ENCODE measurements around the gene NPRL2.

GRCh38 chr3:50347187-50347813 lies 3.3 kb downstream of the NPRL2 start:
- TF ChIP-seq POLR2A (IDR thresholded peaks at IDR 0.05; ENCODE audit: extremely low read depth, insufficient read length) (no peak), CTCF (IDR thresholded peaks at IDR 0.05; ENCODE audit: low read depth, low read length) (peak; percentile 52)
- TF ChIP-seq, protein P1, sequence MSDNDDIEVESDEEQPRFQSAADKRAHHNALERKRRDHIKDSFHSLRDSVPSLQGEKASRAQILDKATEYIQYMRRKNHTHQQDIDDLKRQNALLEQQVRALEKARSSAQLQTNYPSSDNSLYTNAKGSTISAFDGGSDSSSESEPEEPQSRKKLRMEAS (IDR thresholded peaks at IDR 0.05; ENCODE audit: low read depth, low read length): peak; percentile 22; the same call in 1 of the 2 replicates
